AG04450 (cell line): ENCODE data around the gene OPN5. TPM values are rescaled to one million over a fixed set of nuclear protein-coding genes. Genes with fewer than 3 reads are reported as not detected.

Source experiments
- CTCF ChIA-PET: fragments of 300-600, 350-600 bp; formaldehyde crosslinking; extraction: SDS; loops from one replicate; lab custom pipeline; 2022; ENCODE audit warnings: antibody characterized with exemption, inconsistent platforms; lab: Charles Lee
- POLR2A ChIA-PET: fragments of 350-600 bp; formaldehyde crosslinking; extraction: SDS; loops from one replicate; lab custom pipeline; 2021; ENCODE audit warnings: antibody characterized with exemption, inconsistent platforms; lab: Yijun Ruan, JAX
- DNase-seq: peaks from one replicate; pipeline ENCODE4 v3.0.0-alpha.2; 2011; ENCODE audit warnings: low read depth, low spot score
- H3K27ac ChIP-seq: one replicate; pipeline ENCODE4 v1.5.1; 2012; ENCODE audit warnings: low read depth, low read length, control low read depth
- H3K27me3 ChIP-seq: one replicate; pipeline ENCODE4 v1.6.0; 2012; ENCODE audit warnings: low read length; ENCODE audit not compliant: control insufficient read depth, insufficient read depth
- H3K4me3 ChIP-seq: 2 replicates; pipeline ENCODE4 v1.5.1; 2011; ENCODE audit warnings: mild to moderate bottlenecking, low read depth, low read length, control low read depth
- H3K9me3 ChIP-seq: 2 replicates; pipeline ENCODE4 v1.5.1; 2012; ENCODE audit warnings: low read length; ENCODE audit not compliant: control insufficient read depth, insufficient read depth
- polyA plus RNA-seq: library from polyadenylated mRNA; depleted of rRNA; stranded (reverse); fragments of >200 nt; gene quantifications from 2 replicates; pipeline ENCODE4 v1.2.3, GENCODE V29; 2011
- TF ChIP-seq, protein P1 (sequence below): IDR thresholded peaks from 2 replicates; pipeline ENCODE4 v1.5.1; 2011; ENCODE audit warnings: low read depth, low read length, control low read depth, inconsistent platforms

Gene OPN5
- polyA plus RNA-seq, 1 experiment = not detected

DNA sequence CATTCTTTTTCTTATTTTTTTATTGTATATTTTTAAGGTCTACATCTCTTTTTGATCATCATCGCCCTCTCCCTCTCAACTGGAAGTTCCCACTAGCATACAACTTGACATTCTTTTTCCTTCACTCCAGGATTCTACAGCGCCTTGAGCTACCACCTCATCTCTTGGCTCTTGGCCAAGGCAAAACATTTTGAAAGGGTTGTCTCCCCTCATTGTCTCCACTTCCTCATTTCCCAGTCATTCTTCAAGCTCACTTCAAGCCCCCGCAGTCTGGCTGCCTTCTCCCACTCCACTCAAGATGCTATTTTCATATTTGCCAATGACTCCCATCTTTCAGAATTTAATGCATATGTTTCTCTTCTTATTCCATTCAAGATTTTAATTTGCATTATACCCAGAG lies 63.0 kb downstream of the OPN5 start:
- no peaks in the 10 kb centered on the region for H3K27me3 ChIP-seq
- H3K27ac ChIP-seq = no peak overlapping the region
- ChIA-PET CTCF (no interaction called here), POLR2A (no interaction called here)
- no peaks in the 10 kb centered on the region for H3K9me3 ChIP-seq
- TF ChIP-seq, protein P1, sequence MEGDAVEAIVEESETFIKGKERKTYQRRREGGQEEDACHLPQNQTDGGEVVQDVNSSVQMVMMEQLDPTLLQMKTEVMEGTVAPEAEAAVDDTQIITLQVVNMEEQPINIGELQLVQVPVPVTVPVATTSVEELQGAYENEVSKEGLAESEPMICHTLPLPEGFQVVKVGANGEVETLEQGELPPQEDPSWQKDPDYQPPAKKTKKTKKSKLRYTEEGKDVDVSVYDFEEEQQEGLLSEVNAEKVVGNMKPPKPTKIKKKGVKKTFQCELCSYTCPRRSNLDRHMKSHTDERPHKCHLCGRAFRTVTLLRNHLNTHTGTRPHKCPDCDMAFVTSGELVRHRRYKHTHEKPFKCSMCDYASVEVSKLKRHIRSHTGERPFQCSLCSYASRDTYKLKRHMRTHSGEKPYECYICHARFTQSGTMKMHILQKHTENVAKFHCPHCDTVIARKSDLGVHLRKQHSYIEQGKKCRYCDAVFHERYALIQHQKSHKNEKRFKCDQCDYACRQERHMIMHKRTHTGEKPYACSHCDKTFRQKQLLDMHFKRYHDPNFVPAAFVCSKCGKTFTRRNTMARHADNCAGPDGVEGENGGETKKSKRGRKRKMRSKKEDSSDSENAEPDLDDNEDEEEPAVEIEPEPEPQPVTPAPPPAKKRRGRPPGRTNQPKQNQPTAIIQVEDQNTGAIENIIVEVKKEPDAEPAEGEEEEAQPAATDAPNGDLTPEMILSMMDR = no peak
- H3K4me3 ChIP-seq = no peak overlapping the region
- DNase-seq = no peak

- TF ChIP-seq, protein P1 = no peak
- DNase-seq = no peak
- no peak overlapping the region for H3K27ac ChIP-seq
- H3K27me3 ChIP-seq = no peaks in the 10 kb centered on the region
- H3K9me3 ChIP-seq = no peaks in the 10 kb centered on the region
- ChIA-PET POLR2A (no interaction called here), CTCF (no interaction called here)
- H3K4me3 ChIP-seq = no peak overlapping the region
These were observed 64.9 kb downstream of the OPN5 start for GRCh38 chr6:47846752-47847151.

GRCh38 chr6:47851091-47851490 lies 69.3 kb downstream of the OPN5 start:
- TF ChIP-seq, protein P1 = no peak
- Histone ChIP-seq H3K4me3 (no peak overlapping the region), H3K9me3 (no peaks in the 10 kb centered on the region), H3K27me3 (no peaks in the 10 kb centered on the region), H3K27ac (no peak overlapping the region)
- CTCF ChIA-PET = no interaction called here
- POLR2A ChIA-PET = no interaction called here
- DNase-seq = no peak

DNA sequence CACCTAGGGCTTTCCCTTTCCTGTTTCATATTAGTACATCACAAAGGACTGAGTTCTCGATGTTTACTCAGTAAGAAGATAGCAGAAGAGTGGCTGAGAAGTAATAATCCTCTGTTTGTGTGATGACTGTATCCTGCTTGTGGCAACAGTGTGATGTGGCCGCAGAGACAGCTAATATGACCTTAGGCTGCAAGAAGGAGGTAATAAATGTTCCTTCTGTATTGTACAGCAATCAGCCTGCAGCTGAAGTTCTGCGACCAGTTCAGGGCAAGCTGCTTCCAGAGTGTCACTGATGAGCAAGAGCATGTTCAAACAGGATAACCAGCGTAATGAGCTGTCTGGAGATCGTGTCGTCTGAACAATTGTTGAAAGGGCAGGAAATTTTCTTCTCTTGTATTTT lies 70.9 kb downstream of the OPN5 start:
- ChIA-PET CTCF (no interaction called here), POLR2A (no interaction called here)
- no peak for DNase-seq

GRCh38 chr6:47853766-47854165 lies 71.9 kb downstream of the OPN5 start:
- Histone ChIP-seq H3K4me3 (no peak overlapping the region), H3K27me3 (no peaks in the 10 kb centered on the region), H3K27ac (no peak overlapping the region), H3K9me3 (no peaks in the 10 kb centered on the region)
- DNase-seq = no peak
- TF ChIP-seq, protein P1 = no peak
- POLR2A ChIA-PET = no interaction called here
- CTCF ChIA-PET = no interaction called here

More for the DNA sequence above, 70.9 kb downstream of the OPN5 start:
- no peaks in the 10 kb centered on the region for H3K27me3 ChIP-seq
- no peak overlapping the region for H3K4me3 ChIP-seq
- no peak overlapping the region for H3K27ac ChIP-seq
- no peaks in the 10 kb centered on the region for H3K9me3 ChIP-seq
- TF ChIP-seq, protein P1 = no peak
